Stimulated activated CD4-positive, alpha-beta T cell treated with anti-CD3 and anti-CD28 coated beads, TNF-alpha, amount 100 ng/mL, for 24 hours (primary cell): Measurements from ENCODE around the gene NEK11.

Experiments
- DNase-seq, 3 experiments: peaks; one replicate each; pipeline ENCODE4 v3.0.0-alpha.2; 2020; ENCODE audit warnings: low read depth in 3 of 3

The NEK11 gene

GRCh38 chr3:131026321-131027151 is at the start of gene NEK11, which contains the start of gene ASTE1:
NEK11 (plus strand) TSS chr3:131026877; CDS start chr3:131029709, 2,832 bp downstream.
ASTE1 (minus strand) TSS chr3:131026825; CDS start chr3:131025306, 1,519 bp downstream.
- peak; percentile 80 to 88 (median 82) for DNase-seq

GRCh38 chr3:130979117-130979516 is 47.6 kb upstream of the NEK11 start:
- no peak for DNase-seq

- DNase-seq, result no peak
Measured at GRCh38 chr3:130981469-130981868, 45.2 kb upstream of the NEK11 start.

GRCh38 chr3:130990282-130990681 is 36.4 kb upstream of the NEK11 start:
- DNase-seq, result no peak

- DNase-seq, result no peak
Measured at GRCh38 chr3:130991126-130991525, 35.6 kb upstream of the NEK11 start.

DNA sequence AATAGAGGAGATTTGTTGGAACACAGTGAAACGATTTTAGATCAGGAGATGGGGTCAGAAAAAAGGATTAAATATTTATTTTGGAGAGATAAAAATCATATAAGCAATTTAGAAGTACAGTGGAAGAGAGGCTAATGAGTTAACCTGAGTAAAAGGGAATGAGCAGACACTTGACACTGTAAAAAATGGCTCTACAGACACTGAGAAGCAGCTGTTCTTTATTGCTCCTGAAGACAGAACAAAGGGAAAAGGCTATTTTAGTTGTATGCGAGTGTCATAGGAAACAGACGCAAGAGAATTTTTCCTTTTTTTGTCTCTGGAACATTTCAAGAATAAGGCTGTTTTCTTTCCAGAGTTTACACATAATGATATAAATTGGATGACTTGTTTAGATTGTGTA is 34.3 kb upstream of the NEK11 start:
- no peak for DNase-seq

- no peak for DNase-seq
Measured at GRCh38 chr3:130997289-130997688, 29.4 kb upstream of the NEK11 start.

- no peak for DNase-seq
Measured at GRCh38 chr3:131001071-131001470, 25.6 kb upstream of the NEK11 start.

DNA sequence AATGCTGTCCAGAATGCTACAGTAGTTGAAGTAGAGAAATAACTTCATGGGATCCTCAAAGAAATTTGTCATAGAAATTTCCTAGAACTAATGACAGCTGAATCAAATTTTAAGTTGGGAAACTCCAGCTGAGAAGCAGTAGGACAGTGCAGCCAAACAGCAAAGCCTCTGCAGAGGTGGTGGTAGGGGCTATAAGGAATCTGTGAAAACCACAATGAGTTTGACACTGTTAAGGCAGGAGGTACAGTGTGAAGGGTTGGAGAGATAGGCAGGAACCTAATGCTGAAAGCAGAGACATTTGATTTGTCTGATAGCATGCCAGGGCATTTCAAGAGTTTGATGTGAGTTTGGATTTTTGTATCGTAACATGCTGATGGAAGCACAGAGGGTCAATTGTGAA is 22.1 kb upstream of the NEK11 start:
- DNase-seq, result no peak

GRCh38 chr3:131007256-131007655 is 19.4 kb upstream of the NEK11 start:
- DNase-seq, result no peak

DNA sequence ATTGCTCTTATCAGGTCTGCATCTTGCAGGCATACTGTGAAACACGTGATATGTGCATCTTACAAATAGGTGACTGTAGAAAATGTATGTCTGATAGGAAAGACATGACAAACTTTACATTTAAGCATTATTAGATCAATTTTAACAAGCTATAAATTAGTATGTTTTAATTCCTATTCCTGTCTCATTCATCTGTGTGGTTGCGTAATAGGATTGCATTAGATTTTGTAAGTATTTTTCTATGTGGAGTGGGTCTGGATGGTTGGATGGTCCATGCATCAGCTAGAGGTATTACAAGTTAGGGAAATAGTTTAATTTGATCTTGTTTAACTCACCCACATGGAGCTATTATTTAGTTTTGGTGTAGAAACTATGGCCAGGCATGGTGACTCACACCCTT is 18.9 kb upstream of the NEK11 start:
- DNase-seq, result no peak

- DNase-seq, result no peak
Measured at GRCh38 chr3:131008326-131008725, 18.4 kb upstream of the NEK11 start.

GRCh38 chr3:131009698-131010097 is 17.0 kb upstream of the NEK11 start:
- DNase-seq, result no peak

- no peak for DNase-seq
Measured at GRCh38 chr3:131018970-131019369, 7.7 kb upstream of the NEK11 start.

GRCh38 chr3:131020122-131020693 is 6.5 kb upstream of the NEK11 start:
- no peak for DNase-seq

DNA sequence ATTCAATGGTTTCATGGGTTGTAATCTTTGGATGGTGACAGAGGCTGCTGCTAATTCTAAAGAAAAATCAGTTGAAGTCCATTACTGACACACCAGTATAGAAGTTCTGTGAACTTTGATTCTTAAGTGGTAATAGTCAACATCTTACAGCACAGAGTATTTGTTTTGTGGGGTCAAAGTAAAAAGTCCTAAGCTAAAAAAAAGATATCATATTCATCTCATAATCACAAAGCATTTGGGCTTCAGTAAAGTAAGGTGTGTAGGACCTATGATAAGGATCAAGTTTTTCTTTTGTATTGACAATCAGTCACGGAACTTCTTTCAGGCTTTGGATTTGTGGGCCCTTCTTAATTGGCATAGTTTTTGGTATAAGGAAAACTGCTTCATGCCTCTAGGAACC is 1.1 kb upstream of the NEK11 start:
- no peak for DNase-seq

GRCh38 chr3:131028844-131029243 is 2.2 kb downstream of the NEK11 start:
- no peak for DNase-seq

DNA sequence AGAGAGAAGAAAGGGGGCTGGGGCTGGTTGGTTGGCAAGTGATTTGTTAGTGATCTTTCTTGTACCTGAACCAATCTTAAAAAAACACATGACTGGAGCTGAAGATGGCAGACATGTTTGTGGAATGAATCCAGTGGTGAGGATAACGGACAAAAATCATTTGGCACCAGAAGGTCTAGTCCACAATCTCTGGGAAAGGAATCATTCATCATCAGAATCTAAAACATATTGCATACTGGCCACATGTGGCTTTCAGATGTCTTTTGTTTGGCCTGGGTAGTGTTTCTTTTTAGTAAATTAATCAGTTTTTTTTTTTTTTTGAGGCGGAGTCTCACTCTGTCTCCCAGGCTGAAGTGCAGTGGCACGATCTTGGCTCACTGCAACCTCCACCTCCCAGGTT is 5.0 kb downstream of the NEK11 start:
- no peak for DNase-seq

DNA sequence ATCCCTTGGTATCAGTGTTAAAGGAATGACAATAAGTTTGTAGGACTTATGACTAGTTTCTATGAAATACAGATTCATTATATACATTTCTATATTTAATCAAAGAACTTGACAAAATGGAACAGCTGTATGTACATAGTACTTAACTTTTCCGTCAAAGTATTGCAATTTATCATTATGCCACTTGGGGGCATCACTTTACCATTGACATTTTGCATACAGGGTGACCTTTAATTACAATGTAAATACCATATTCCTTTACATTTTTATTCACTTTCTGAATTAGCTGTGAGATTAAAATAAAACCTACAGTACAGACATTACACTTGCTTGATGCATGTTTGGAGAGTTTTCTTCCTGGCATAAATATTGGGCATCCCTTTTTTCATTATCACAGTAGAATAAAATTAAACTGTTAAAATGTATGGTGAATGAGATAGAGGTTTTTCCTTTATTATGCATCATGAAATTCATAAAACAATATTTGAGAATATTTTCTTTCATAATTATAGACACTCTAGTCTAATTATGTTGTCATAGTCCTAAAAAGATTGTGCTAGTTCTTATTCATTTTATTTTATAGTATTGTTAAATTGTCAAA is 6.9 kb downstream of the NEK11 start:
- DNase-seq, result no peak

DNA sequence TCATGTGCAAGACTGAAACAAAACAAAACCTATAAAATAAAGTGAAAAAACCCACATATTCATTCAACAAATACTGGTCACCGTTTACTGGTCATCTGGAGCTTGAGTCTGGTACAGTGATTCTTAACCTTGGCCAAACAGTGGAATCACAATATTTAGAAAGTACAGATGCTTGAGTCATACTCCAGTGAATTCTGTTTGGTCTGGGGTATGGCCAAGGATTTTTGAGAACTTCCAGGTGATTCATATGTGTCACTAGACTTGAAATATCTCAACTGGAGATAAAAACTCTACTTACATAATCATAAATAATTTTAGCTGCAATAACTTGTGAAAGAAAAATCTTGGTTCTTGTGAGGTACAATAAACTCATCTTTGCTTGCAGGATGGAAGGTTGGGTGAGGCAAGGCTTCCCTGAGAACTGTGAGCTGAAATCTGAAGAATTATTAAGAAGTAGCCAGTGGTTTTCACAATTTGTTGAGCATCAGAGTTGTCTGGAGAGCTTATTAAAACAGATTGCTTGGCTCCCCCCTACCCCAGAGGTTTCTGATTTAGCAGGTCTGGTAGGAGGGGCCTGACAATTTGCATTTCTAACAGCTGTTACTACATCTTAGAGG is 9.6 kb downstream of the NEK11 start:
- DNase-seq, result no peak

- DNase-seq, result no peak
Measured at GRCh38 chr3:131036986-131037385, 10.3 kb downstream of the NEK11 start.

DNA sequence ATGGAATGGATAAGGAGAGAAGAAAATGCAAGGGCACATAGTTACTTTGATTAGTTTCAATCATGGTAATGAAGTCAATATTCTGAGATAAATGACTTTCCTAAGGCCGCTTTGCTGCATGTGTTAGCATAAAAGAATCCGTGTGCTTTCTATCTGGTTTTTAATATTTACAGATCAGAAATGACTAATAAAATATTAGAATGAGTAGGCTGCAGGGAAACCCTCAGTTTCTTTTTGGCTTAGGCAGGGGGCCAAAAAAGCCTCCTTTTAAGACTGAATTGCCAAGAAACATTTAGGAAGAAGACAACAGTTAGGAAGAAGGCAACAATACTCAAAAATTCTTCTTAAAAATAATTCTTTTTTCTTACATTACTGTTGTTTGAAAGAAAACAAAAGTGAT is 11.6 kb downstream of the NEK11 start:
- DNase-seq, result no peak
